OCI-LY7 (cell line): ENCODE results near the gene SLC18A2.

ENCODE experiments used
- EZH2phosphoT487 ChIP-seq: fragments of 200-600 bp; sonication (generic); IDR thresholded peaks from 2 replicates; pipeline ENCODE4 v1.6.1; 2018; ENCODE audit warnings: low read depth, borderline replicate concordance, mild to moderate bottlenecking, mixed run types, antibody characterized with exemption, low read length, moderate library complexity, mixed read lengths
- TF ChIP-seq, protein P1 (sequence below): fragments of 200-600 bp; sonication (generic); conservative IDR thresholded peaks from 2 replicates; pipeline ENCODE4 v1.5.1; 2014; ENCODE audit warnings: mild to moderate bottlenecking, antibody characterized with exemption, low read length, moderate library complexity, mixed read lengths

DNA sequence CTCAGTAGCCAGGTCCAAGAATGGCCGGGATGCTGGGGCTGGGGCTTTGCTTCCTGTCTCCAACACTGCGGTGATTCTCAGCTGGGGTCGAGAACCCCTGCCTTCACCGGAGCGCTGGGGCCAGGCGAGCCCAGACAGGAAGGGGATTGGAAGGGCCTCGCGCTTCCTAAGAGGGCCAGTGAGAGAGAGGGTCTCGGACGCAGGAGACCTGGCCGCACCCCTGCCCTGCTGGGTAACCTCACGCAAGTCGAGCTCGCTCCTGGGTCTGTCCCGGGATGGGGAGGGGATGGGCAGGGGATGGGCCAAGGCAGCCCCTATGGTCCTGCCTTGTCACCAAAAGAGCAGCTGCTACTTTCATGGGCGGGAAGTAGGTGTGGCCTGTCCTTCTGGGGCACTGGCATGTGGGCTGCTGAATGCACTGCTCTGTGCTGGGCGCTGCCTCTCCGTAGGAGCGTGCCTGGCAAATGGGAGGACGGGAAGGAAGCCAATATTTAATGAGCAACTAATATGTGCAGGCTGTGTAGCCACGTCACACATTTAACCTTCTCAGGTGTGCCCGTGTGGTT, 23.6 kb upstream of the SLC18A2 start:
- TF ChIP-seq, protein P1, sequence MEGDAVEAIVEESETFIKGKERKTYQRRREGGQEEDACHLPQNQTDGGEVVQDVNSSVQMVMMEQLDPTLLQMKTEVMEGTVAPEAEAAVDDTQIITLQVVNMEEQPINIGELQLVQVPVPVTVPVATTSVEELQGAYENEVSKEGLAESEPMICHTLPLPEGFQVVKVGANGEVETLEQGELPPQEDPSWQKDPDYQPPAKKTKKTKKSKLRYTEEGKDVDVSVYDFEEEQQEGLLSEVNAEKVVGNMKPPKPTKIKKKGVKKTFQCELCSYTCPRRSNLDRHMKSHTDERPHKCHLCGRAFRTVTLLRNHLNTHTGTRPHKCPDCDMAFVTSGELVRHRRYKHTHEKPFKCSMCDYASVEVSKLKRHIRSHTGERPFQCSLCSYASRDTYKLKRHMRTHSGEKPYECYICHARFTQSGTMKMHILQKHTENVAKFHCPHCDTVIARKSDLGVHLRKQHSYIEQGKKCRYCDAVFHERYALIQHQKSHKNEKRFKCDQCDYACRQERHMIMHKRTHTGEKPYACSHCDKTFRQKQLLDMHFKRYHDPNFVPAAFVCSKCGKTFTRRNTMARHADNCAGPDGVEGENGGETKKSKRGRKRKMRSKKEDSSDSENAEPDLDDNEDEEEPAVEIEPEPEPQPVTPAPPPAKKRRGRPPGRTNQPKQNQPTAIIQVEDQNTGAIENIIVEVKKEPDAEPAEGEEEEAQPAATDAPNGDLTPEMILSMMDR = no peak
- TF ChIP-seq EZH2phosphoT487 = no peak
